ENCODE results near the gene HSDL2.
"Not testable (repeated sequence)": the region's sequence is repeated elsewhere in the genome, so short reads cannot be mapped to it uniquely, and the experiment has no call there.

The HSDL2 gene

GRCh38 chr9:112411626-112412027, 31.7 kb downstream of the HSDL2 start:
- Histone ChIP-seq H3K4me3 (ENCODE audit: low read depth, low read length) (no peak overlapping the region), H3K9me3 (no peaks in the 10 kb centered on the region), H3K4me1 (no peaks in the 10 kb centered on the region), H3K27me3 (no peaks in the 10 kb centered on the region), H3K36me3 (peaks cover 3% of the 10 kb centered on the region; the same call in 1 of the 2 replicates)
- DNase-seq = no peak
- TF ChIP-seq CTCF (IDR thresholded peaks at IDR 0.05; ENCODE audit: low read depth, low read length) = no peak

- H3K4me3 ChIP-seq (ENCODE audit: low read depth, low read length); H3K27me3 ChIP-seq; H3K36me3 ChIP-seq; H3K9me3 ChIP-seq; H3K4me1 ChIP-seq; DNase-seq: not testable (repeated sequence)
Measured at GRCh38 chr9:112413728-112414127, 33.8 kb downstream of the HSDL2 start.

GRCh38 chr9:112420208-112420607, 40.3 kb downstream of the HSDL2 start:
- Histone ChIP-seq H3K4me3 (ENCODE audit: low read depth, low read length) (no peak overlapping the region), H3K27me3 (no peaks in the 10 kb centered on the region), H3K9me3 (no peaks in the 10 kb centered on the region), H3K4me1 (no peaks in the 10 kb centered on the region), H3K36me3 (no peaks in the 10 kb centered on the region)
- no peak for DNase-seq
- TF ChIP-seq CTCF (IDR thresholded peaks at IDR 0.05; ENCODE audit: low read depth, low read length) = no peak

GRCh38 chr9:112421771-112422222, 41.9 kb downstream of the HSDL2 start:
- TF ChIP-seq CTCF (IDR thresholded peaks at IDR 0.05; ENCODE audit: low read depth, low read length) = no peak
- H3K4me3 ChIP-seq (ENCODE audit: low read depth, low read length) = no peak overlapping the region
- H3K4me1 ChIP-seq = no peaks in the 10 kb centered on the region
- H3K27me3 ChIP-seq = no peaks in the 10 kb centered on the region
- DNase-seq = no peak
- no peaks in the 10 kb centered on the region for H3K36me3 ChIP-seq
- no peaks in the 10 kb centered on the region for H3K9me3 ChIP-seq

- Histone ChIP-seq H3K4me3 (ENCODE audit: low read depth, low read length) (no peak overlapping the region), H3K4me1 (no peaks in the 10 kb centered on the region), H3K27me3 (no peaks in the 10 kb centered on the region), H3K36me3 (no peaks in the 10 kb centered on the region), H3K9me3 (no peaks in the 10 kb centered on the region)
- TF ChIP-seq CTCF (IDR thresholded peaks at IDR 0.05; ENCODE audit: low read depth, low read length) = no peak
- no peak for DNase-seq
Measured at GRCh38 chr9:112422417-112423148, 42.7 kb downstream of the HSDL2 start.

GRCh38 chr9:112430006-112430522, 50.2 kb downstream of the HSDL2 start:
- H3K9me3 ChIP-seq = no peaks in the 10 kb centered on the region
- no peak for DNase-seq
- no peaks in the 10 kb centered on the region for H3K4me1 ChIP-seq
- no peaks in the 10 kb centered on the region for H3K27me3 ChIP-seq
- H3K36me3 ChIP-seq = no peaks in the 10 kb centered on the region
- no peak overlapping the region for H3K4me3 ChIP-seq (ENCODE audit: low read depth, low read length)
- TF ChIP-seq CTCF (IDR thresholded peaks at IDR 0.05; ENCODE audit: low read depth, low read length) = no peak

All from BE2C (cell line).